Activated CD8-positive, alpha-beta memory T cell treated with anti-CD3 and anti-CD28 coated beads, Interleukin-2, amount 50 U/mL, for 4 hours (primary cell): ENCODE results near the gene ECHDC1.
"Not testable (repeated sequence)": the region's sequence is repeated elsewhere in the genome, so short reads cannot be mapped to it uniquely, and the experiment has no call there.

Experiments
- DNase-seq: peaks from one replicate; pipeline ENCODE4 v3.0.0-alpha.2; 2020

Gene ECHDC1

DNA sequence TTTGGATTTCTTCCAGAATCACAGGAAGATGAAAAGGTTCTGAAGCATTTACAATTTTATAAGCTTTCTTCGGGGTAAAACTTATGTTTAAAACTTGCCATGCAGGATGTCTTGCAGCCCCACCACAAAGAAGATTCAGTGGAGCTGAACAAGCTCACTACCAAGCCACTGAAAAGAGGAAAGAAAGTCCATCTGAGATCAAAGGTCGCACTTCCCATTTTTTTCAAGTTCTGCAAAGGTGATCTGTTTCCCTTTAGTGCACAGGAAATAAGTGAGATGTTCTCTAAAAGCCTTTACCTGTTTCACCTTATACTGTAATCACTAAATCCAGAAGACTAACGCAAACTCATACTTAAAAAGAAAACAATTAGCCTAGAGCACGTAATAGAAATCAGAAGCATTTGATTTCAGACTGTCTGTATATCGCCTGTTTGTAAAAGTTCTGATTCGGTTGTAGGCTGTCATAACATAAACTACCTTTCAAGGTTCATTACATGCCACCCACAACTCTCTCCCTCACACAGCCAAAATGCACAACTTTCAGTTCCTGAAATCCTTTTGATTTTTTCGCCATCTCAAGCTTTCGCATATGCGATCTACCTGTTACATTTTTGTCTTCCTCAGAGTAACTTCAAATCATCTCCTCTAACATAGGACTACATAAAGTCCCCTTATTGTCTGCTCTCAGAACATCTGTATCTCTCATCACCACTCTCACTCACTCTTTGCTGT lies 1.8 kb downstream of the ECHDC1 start:
- DNase-seq, result no peak

DNA sequence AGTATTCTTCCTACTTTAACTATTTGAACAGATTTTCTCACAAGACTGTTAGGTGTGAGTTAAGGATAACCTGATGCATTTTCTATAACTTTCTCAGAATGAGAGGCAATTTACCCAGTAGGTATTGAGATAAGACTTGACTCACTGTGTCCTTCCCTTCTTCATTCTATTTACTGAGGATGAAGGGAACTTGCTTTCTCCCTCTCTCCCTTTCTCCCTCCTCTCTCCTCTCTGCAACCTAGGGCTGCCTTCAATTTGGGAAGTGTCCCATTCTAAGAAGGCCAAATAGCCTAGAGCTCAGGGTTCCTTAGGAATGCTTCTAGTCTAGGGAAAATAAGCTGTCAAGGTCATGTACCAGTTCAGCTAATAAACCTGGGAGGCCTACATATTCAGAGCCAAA lies 3.2 kb downstream of the ECHDC1 start:
- no peak for DNase-seq

DNA sequence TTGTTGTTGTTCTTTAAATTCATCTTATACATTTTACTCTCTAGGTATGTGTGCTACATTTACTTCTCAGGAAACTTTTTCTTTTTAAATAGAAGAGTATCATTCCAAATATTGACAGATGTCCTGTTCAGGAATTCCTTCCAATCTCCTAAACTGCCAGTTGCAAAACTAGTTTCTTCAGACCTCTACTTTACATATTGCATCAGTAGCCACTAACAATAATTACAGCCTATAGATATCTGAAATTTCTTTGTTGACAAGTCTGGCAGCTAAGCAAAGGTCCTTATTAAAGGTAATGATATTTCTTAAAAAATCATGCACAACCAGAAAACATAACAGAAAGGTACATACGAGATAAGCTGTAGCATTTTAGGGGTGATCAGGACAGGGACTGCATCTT lies 4.5 kb downstream of the ECHDC1 start:
- no peak for DNase-seq

DNA sequence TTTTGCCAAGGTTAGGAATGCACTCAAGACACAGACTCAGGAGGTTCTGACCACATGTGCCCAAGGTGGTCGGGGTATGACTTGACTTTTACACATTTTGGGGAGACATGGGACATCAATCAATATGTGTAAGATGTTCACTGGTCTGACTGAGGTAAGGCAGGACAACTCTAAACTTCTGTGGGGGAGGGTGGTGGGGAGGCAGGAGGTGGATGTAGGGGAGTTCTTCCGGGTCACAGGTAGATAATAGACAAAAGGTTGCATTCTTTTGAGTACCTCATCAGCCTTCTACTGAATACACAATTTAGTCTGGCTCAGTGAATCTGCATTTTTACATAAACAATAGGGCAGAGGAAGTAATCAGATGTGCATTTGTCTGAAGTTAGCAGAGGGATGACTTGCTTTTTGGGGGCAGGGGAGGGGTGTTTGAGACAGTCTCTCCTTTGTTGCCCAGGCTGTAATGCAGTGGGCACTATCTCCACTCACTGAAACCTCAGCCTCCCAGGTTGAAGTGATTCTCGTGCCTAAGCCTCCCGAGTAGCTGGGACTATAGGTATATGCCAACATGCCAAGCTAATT lies 10.9 kb downstream of the ECHDC1 start:
- DNase-seq, result no peak

DNA sequence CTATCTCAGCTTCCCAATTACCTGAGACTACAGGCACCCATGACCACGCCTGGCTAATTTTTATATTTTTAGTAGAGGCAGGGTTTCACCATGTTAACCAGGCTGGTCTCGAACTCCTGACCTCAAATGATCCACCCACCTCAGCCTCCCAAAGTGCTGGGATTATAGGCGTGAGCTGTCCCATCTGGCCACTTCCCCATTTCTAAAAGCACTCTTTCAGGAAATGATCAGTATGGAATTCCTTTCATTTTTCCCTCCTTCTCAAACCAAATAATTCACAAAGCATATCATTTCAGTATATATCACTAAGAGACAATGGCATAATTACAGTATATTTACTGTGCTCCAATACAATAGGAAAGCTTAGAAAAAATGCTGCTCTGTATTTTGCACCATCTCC lies 12.2 kb downstream of the ECHDC1 start:
- DNase-seq, result not testable (repeated sequence)

DNA sequence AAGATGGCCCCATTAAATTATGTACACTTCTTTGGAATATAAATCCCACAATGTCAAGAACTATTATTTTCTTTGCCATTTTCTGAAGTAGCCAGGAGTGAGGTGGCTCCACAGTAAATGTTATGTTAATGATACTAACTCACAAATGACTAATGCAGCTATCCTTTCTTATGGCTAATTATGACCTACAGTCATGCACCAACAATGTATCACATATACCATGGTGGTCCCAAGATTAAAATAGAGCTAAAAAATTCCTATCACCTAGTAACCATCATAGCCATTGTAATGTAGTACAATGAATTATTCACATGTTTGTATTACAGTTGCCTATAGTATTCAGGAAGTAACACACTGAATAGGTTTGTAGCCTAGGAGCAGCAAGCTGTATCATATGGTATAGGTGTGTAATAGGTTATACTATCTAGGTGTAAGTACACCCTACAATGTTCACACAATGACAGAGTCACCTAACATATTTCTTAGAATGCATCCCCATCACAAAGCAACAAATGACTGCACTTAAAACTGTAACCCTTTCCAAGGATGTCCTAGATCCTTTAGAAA lies 15.3 kb downstream of the ECHDC1 start:
- DNase-seq, result no peak

DNA sequence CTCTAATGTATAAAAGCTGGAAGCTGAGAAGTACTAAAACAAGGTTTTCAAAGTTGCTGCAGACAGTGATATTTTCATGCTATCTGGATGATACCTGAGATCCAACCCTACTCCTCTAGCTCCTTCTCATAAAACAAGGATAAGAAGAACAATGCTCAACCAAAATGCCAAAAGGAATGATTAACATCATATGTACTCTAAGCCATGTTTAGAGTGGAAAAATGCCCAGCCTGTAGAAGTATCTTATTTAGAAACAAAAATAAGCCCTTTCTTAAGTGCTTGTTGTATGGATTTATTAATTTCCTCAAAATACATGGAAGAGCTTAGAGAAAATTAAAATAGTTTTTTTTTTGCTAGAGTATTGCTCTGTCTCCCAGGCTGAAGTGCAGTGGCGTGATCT lies 23.7 kb downstream of the ECHDC1 start:
- DNase-seq, result no peak

DNA sequence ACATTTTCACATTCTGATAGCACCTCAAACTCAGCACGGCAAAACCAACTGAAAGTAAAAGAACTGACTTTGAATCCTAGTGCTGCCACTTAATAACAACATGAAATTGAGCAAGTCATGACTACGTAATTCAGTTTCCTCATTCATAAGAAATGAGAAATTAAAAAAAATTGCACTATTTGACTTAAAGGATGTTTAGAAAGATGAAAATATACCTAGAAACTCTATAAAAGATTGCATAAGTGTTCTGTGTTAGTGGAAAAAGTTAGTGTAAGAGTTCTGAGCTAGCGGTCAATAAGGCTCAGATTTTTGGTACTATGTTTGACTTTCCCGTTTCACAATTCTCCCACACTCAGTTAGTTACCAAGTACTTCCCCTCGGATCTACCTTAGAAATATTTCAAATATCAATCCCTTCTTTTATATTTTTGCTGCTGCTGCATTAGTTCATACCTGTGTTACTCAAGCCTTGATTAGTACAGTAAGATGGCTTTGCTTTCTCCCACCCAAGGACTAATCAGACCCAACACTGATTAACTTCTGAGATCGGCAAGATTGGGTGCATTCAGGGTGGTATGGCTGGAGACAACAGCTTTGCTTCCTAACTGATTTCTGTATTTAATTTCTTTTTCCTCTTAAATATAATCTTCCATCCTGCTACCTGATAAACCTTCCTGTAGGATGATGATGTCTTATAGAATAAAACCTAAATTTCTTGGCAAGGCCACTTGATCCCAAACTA lies 25.9 kb downstream of the ECHDC1 start:
- DNase-seq, result no peak

DNA sequence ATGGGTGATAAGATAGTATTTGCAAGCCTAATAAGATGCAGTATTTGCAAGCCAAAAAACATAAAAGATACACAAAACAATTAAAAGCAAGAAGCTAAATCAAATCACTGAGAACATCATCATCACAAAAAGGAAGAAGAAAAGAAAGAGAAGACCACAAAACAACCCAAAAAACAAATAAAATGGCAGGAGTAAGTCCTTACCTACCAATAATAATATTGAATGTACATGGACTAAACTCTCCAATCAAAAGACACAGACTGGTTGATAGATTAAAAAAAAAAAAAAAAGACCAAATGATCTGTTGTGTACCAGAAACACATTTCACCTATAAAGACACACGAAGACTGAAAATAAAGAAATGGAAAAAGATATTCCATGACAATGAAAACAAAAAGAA lies 37.7 kb downstream of the ECHDC1 start:
- no peak for DNase-seq

DNA sequence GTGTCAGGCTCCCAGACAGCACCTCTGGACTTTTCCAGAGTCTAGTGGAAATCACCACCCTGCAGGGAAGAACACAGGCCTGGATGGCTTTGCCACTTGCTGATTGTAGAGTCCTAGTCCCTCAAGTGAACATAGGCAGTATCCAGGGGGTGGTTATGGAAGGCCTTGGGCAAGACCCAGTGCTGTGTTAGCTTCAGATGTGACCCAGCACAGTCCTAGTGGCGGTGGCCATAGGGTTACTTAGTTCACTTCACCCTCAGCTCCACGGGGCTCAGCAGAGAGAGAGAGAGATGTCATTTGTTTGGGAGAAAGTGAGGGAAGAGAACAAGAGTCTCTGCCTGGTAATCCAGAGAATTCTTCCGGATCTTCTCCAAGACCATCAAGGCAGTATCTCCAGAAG lies 39.5 kb downstream of the ECHDC1 start:
- DNase-seq, result no peak

DNA sequence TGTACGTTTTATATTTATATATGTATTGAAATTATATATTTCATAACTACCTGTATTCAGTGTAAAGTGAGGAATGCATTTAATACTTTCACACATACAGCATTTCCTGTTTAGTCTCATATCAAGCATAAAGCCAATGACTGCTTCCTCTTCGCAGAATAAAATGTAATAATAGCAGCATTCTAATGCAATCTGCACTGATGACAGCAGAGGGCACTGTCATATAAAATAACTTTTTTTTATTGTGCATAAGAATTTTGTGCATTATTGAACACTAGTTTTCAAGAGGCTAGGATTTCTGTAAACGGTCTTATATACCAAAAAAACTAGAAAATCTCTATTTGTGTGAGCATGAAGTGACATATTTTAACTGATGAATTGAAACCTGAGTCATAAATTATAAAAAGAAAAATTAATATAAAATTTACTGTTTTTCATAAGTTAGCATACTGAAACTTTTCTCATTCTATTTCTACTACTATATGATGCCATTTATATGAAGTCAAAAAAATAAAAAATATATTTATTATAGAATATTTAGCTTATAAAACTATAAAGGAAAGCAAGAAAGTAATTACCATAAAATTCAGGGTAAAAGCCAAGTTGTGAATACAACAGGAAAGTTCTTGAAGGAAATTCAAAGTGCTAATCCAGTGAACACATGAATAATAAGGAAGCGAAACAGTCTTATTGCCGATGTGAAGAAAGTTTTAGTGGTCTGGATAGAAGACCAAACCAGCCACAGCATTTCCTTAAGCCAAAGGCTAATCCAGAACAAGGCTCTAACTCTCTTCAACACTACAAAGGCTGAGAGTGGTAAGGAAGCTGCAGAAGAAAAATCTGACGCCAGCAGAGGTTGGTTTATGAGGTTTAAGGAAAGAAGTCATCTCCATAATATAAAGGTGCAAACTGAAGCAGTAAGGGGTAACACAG lies 40.4 kb downstream of the ECHDC1 start:
- DNase-seq, result peak; percentile 38

DNA sequence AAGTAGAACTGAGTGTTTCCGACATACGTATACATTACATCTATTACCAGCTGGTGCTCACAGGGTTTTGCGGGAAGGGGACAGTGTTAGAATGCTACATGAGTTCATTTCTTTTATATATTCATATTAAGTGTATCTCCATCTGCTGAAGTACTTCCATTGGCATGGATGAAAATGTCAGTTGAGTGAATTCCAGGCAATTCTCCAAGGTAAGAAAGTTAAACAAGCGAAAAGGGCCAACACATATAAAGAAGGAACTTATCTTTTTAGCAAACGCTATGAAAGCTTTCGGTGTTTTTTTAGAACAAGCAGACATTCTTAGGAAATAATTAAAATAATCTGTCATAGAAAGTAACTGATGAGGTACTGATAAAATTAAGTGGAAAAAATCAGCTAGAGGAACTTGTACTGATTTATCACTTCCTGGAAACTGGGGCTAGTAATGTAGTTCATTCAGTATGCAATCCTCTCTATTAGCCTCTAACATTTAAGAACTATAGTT lies 42.2 kb downstream of the ECHDC1 start:
- no peak for DNase-seq

DNA sequence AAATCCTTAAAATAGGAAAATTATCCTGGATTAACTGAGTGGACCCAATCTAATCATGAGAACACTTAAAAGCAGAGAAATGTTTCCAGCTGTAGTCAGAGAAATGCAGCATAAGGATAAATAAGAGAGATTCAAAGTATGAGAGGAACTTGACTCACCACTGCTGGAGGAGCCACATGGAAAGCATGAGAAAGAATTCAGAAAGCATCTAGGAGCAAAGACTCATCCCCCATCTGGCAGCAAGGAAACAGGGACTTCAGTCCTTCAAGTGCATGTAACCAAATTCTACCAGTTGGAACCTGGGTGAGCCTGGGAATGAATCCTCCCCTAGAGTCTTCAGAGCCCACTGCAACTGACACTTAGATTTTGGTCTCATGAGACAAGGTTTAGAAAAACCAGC lies 43.0 kb downstream of the ECHDC1 start:
- DNase-seq, result no peak

DNA sequence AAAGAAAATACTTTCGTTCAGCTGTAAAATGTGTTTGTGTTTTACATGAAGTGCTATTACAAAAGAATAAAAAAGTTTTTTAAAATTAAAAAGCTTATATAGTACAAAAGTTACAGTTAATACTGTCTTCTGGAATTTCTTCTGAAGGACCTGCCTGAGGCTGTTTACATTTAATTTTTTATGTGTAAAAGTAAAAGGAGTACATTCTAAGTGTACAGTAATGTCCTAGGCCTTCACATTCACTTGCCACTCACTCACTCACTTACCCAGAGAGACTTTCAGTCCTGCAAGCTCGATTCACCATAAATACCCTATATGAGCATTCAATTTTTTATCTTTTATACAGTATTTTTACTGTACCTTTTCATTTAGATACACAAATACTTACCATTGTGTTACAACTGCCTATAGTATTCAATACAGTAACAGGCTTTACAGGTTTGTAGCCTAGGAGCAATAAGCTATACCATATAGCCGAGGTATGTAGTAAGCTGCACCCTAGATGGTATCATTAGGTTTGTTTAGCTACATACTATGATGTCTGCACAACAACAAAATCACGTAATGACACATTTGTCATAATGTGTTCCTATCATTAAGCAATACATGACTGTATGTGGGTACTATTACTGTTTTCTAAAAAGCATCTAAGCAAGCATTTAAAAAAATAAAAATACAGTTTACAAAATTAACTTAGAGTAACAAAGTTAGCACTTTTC lies 43.7 kb downstream of the ECHDC1 start:
- no peak for DNase-seq

DNA sequence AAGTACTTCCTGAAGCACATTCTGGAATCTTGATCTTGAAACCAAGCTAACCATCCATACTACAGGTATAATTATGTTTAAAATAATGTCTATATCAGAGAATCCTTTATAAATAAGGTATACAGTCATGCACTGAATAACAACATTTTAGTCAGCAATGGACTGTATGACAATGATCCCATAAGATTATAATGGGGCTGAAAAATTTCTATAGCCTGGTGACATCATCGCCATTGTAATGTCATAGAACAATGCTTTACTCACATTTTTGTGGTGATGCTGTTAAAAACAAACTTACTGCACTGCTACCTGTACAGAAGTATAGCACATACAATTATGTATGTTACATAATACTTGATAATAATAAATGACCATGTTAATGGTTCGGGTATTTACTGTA lies 44.9 kb downstream of the ECHDC1 start:
- no peak for DNase-seq

DNA sequence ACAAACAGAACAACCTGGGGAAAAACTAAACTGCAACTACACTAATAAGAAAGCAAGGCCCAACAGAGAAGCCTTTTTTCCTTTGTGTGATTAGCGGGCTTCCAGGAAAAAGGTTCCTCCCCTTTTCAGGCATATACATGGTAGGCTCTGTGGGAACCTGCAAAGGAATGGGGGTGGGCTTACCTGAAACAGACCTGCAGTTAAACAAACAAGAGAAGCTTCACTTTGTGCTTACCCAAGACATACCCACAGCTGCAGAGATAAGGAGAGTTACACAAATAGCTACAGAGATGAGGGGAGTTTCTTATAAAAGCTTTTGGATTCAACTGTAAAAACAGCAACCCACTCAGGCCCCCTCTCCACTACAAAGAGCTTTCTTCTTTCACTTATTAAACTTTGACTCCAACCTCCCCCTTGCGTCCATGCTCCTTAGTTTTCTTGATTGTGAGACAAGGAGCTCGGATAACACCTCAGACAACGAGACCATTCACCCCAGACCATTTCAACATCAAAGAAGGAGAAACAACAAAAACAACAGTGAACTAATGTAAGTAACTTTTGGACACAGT lies 45.8 kb downstream of the ECHDC1 start:
- DNase-seq, result no peak

DNA sequence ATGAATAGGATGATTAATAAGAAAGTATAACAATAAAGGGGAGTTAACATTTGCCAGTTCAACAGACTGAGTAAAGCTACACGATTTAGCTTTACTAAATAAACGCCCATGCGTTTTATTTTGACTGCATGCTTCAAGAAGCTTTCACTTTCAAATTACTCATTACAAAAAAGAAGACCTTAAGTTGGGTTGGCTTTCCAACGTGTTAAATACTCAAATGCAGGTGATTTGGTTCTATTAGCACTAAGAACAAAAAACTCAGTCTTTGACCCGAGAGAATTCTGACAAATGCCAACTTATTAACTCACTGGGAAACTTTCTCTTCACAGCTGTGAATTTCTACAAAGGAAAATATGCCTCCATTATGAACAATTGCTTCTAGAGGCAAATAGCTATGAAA lies 51.9 kb downstream of the ECHDC1 start:
- DNase-seq, result no peak

DNA sequence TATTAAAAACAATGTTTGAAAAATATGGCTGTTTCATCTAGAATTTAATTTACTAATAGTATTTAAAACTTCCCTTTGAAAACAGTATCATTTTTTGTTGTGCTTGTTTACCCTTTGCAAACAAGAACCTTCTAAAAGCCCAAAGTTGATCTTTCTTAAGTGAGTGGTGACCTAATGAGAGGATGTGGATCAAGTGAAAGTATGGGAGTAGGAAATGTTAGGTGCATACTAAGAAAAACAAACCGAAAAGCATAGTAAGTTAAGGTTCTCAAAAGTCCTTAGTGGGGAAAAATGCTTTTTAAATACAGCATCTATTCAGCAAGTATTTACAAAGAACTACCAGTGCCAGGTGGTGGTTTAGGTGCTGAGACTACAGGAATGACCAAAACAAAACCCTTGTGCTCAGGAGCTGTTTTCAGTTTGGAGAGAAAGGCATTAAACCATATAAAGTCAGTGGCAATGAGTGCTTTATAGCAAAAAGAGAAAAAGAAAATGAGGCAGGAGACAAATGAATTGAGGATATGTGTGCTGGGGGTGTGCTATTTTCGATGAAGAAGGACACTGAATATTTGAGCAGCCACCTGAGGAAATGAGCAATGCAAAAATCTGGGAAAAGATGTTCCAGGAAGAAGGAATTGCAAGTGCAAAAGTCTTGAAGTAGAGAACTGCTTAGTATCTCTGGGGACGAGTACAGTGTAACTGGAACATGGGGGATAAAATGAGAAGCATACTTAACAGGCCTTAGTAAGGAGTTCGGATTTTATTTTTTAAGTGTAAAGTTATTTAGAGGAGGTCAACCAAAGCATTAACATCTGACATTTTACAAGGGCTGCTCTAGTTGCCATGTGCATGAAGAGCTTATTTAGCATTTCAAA lies 52.8 kb downstream of the ECHDC1 start:
- DNase-seq, result no peak

DNA sequence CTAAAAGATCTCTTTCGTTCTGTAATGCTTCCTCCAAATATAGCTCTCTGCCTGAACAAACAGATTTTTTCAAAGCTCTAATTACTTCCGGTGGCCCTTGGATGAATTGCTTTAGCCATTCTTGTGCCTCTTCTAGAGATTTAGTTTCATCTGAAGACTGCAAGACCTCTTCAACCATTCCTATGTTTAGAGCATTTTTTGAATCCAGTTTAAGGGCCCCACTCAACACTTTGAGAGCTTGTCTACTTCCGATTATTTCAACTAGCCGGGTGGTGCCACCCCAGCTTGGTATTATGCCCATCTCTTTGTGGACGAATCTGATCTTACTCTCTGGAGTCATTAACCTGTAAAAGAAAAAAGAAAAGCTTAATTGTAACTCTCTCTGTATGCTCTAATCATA lies 53.5 kb downstream of the ECHDC1 start:
- DNase-seq, result no peak

DNA sequence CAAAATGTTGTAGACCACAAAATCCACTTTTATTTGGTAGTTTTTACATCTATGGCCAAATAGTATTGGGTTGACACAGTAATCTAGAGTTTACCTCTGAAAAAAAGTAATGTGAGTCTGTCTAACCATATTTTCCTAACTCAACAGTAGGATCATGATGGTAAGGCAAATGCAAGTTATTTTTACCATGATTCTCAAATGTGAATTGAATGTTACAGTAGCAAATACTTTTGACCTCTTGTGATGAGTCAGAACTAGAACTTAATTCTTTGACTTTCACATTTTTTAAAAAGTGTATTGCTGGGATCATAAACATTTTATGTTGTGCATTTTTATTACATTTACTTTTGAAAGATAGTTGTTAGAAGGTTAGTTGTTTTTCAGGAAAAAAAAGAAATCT lies 54.7 kb downstream of the ECHDC1 start:
- no peak for DNase-seq

DNA sequence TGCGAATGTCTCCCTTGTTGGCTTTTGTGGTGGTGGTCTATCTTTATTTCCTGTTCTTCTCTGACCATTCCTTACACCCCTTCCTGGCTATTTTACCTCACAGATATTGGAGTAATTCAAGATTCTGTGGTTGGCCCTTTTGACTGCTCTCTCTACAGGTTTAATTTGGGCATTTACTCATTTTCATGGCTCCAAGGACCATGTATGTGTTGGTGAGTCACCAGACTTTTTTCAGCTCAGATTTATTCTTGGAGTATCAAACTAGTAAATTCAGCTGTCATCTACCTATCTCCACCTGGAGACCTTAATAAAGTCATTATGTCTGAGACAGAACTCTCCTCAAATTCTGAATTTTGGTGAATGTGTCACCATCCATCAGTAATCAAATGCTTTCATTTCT lies 61.2 kb downstream of the ECHDC1 start:
- no peak for DNase-seq
